GM19193 (cell line): ENCODE data around the gene NBEAL1.

ENCODE experiments used
- POLR2A ChIP-seq: IDR thresholded peaks from 4 replicates; pipeline ENCODE4 v1.6.1; 2011; ENCODE audit not compliant: insufficient read depth, insufficient read length; ENCODE audit errors: extremely low read depth

The NBEAL1 gene

GRCh38 chr2:203014456-203015199, at the start of gene NBEAL1:
NBEAL1 (plus strand) TSS chr2:203014875; CDS start chr2:203016385, 1,510 bp downstream.
- TF ChIP-seq POLR2A, result peak; percentile 69

- no peak for TF ChIP-seq POLR2A
These were observed 48.7 kb upstream of the NBEAL1 start for GRCh38 chr2:202965810-202966460.

GRCh38 chr2:202976809-202977208, 37.9 kb upstream of the NBEAL1 start:
- no peak for TF ChIP-seq POLR2A

- no peak for TF ChIP-seq POLR2A
These were observed 31.7 kb upstream of the NBEAL1 start for GRCh38 chr2:202982779-202983491.

- no peak for TF ChIP-seq POLR2A
These were observed 24.9 kb upstream of the NBEAL1 start for GRCh38 chr2:202989749-202990148.

- TF ChIP-seq POLR2A, result no peak
These were observed 24.2 kb upstream of the NBEAL1 start for GRCh38 chr2:202990501-202990900.

- no peak for TF ChIP-seq POLR2A
These were observed 12.4 kb upstream of the NBEAL1 start for GRCh38 chr2:203002054-203002821.

GRCh38 chr2:203003716-203004115, 11.0 kb upstream of the NBEAL1 start:
- no peak for TF ChIP-seq POLR2A

GRCh38 chr2:203016716-203017115, 2.0 kb downstream of the NBEAL1 start:
- TF ChIP-seq POLR2A, result no peak

GRCh38 chr2:203018181-203018580, 3.5 kb downstream of the NBEAL1 start:
- no peak for TF ChIP-seq POLR2A

- no peak for TF ChIP-seq POLR2A
These were observed 4.5 kb downstream of the NBEAL1 start for GRCh38 chr2:203019142-203019541.

- TF ChIP-seq POLR2A, result no peak
These were observed 7.3 kb downstream of the NBEAL1 start for GRCh38 chr2:203021991-203022390.

- no peak for TF ChIP-seq POLR2A
These were observed 8.1 kb downstream of the NBEAL1 start for GRCh38 chr2:203022751-203023150.

- no peak for TF ChIP-seq POLR2A
These were observed 10.9 kb downstream of the NBEAL1 start for GRCh38 chr2:203025592-203025991.

- TF ChIP-seq POLR2A, result no peak
These were observed 15.9 kb downstream of the NBEAL1 start for GRCh38 chr2:203030545-203030944.
